OCI-LY1 (cell line): Measurements from ENCODE around the gene SUCNR1.
"Not testable (repeated sequence)": the region's sequence is repeated elsewhere in the genome, so short reads cannot be mapped to it uniquely, and the experiment has no call there.

Experiments used
- H2AFZ ChIP-seq: fragments of 200-600 bp; sonication (generic), shearing (Covaris generic); 2 replicates; pipeline ENCODE4 v1.6.0; 2014; ENCODE audit warnings: antibody characterized with exemption, mild to moderate bottlenecking, low read length
- H3F3A ChIP-seq: fragments of 200-600 bp; sonication (generic), shearing (Covaris generic); 2 replicates; pipeline ENCODE4 v1.6.0; 2014; ENCODE audit warnings: mild to moderate bottlenecking, antibody characterized with exemption, low read length, moderate library complexity; ENCODE audit not compliant: insufficient read depth
- H3K27ac ChIP-seq: fragments of 200-600 bp; sonication (generic); 2 replicates; pipeline ENCODE4 v1.5.1; 2014; ENCODE audit warnings: low read length, mixed run types, mild to moderate bottlenecking, low read depth; ENCODE audit not compliant: poor library complexity, severe bottlenecking
- H3K27me3 ChIP-seq: fragments of 200-600 bp; sonication (generic); 2 replicates; pipeline ENCODE4 v1.6.0; 2014; ENCODE audit warnings: antibody characterized with exemption, mild to moderate bottlenecking, low read length, moderate library complexity; ENCODE audit not compliant: insufficient read depth
- H3K36me3 ChIP-seq: fragments of 200-600 bp; sonication (generic); 2 replicates; pipeline ENCODE4 v1.6.1; 2014; ENCODE audit warnings: mild to moderate bottlenecking, antibody characterized with exemption, low read length, moderate library complexity, mixed read lengths; ENCODE audit not compliant: insufficient read depth
- H3K4me1 ChIP-seq: fragments of 200-600 bp; sonication (generic); 2 replicates; pipeline ENCODE4 v1.5.1; 2014; ENCODE audit warnings: mild to moderate bottlenecking, low read length, moderate library complexity; ENCODE audit not compliant: insufficient read depth, severe bottlenecking
- H3K4me2 ChIP-seq: fragments of 200-600 bp; sonication (generic), shearing (Covaris generic); 2 replicates; pipeline ENCODE4 v1.6.1; 2014; ENCODE audit warnings: low read length
- H3K4me3 ChIP-seq: fragments of 200-600 bp; sonication (generic); 2 replicates; pipeline ENCODE4 v1.5.1; 2014; ENCODE audit warnings: low read length, low read depth, mild to moderate bottlenecking, mixed read lengths; ENCODE audit not compliant: poor library complexity, severe bottlenecking
- H3K79me2 ChIP-seq: fragments of 200-600 bp; shearing (Covaris generic); 2 replicates; pipeline ENCODE4 v1.6.1; 2016; ENCODE audit warnings: mixed run types, low read length, mixed read lengths; ENCODE audit not compliant: insufficient read depth
- H3K9ac ChIP-seq: fragments of 200-600 bp; sonication (generic), shearing (Covaris generic); 2 replicates; pipeline ENCODE4 v1.6.1; 2014; ENCODE audit warnings: mild to moderate bottlenecking, low read length, mixed read lengths
- H3K9me2 ChIP-seq: fragments of 200-600 bp; sonication (generic), shearing (Covaris generic); 2 replicates; pipeline ENCODE4 v1.6.1; 2014; ENCODE audit warnings: low read depth, mild to moderate bottlenecking, low read length, mixed read lengths
- H3K9me3 ChIP-seq: fragments of 200-600 bp; shearing (Covaris generic); 2 replicates; pipeline ENCODE4 v1.6.1; 2014; ENCODE audit warnings: low read length, mixed read lengths
- H4K20me1 ChIP-seq: fragments of 200-600 bp; sonication (generic), shearing (Covaris generic); 2 replicates; pipeline ENCODE4 v1.6.0; 2016; ENCODE audit warnings: mild to moderate bottlenecking, low read length; ENCODE audit not compliant: insufficient read depth
- EZH2 ChIP-seq: fragments of 200-600 bp; sonication (generic), shearing (Covaris generic); IDR thresholded peaks from 2 replicates; pipeline ENCODE4 v1.8.0; 2017; ENCODE audit warnings: borderline replicate concordance, mixed run types, mild to moderate bottlenecking, antibody characterized with exemption, low read length, moderate library complexity, mixed read lengths
- TF ChIP-seq, protein P1 (sequence below): fragments of 200-600 bp; sonication (generic), shearing (Covaris generic); IDR thresholded peaks from 2 replicates; pipeline ENCODE4 v1.5.1; 2017; ENCODE audit warnings: mild to moderate bottlenecking, antibody characterized with exemption, low read length, moderate library complexity, mixed read lengths

SUCNR1 gene

DNA sequence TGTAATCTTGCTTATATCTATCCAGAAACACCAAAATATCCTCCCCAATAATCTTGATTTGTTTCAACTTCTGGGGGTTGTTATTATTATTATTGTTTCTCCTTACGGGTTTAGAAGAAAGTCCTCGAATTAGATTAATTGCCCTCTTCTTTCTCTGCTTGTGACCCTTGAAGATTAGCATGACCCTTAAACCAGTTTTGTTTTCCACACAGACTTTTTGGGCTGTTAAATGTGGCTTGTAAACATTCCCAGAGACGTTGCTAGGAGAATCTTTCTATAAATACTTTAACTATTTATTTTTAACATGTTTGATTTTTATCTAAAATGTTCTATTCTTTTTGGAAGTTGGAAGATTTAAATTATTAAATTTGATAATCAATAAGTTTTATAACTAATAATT lies 4.3 kb upstream of the SUCNR1 start:
- no peak for TF ChIP-seq EZH2
- TF ChIP-seq, protein P1, sequence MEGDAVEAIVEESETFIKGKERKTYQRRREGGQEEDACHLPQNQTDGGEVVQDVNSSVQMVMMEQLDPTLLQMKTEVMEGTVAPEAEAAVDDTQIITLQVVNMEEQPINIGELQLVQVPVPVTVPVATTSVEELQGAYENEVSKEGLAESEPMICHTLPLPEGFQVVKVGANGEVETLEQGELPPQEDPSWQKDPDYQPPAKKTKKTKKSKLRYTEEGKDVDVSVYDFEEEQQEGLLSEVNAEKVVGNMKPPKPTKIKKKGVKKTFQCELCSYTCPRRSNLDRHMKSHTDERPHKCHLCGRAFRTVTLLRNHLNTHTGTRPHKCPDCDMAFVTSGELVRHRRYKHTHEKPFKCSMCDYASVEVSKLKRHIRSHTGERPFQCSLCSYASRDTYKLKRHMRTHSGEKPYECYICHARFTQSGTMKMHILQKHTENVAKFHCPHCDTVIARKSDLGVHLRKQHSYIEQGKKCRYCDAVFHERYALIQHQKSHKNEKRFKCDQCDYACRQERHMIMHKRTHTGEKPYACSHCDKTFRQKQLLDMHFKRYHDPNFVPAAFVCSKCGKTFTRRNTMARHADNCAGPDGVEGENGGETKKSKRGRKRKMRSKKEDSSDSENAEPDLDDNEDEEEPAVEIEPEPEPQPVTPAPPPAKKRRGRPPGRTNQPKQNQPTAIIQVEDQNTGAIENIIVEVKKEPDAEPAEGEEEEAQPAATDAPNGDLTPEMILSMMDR: no peak
- no peak overlapping the region for H2AFZ ChIP-seq

DNA sequence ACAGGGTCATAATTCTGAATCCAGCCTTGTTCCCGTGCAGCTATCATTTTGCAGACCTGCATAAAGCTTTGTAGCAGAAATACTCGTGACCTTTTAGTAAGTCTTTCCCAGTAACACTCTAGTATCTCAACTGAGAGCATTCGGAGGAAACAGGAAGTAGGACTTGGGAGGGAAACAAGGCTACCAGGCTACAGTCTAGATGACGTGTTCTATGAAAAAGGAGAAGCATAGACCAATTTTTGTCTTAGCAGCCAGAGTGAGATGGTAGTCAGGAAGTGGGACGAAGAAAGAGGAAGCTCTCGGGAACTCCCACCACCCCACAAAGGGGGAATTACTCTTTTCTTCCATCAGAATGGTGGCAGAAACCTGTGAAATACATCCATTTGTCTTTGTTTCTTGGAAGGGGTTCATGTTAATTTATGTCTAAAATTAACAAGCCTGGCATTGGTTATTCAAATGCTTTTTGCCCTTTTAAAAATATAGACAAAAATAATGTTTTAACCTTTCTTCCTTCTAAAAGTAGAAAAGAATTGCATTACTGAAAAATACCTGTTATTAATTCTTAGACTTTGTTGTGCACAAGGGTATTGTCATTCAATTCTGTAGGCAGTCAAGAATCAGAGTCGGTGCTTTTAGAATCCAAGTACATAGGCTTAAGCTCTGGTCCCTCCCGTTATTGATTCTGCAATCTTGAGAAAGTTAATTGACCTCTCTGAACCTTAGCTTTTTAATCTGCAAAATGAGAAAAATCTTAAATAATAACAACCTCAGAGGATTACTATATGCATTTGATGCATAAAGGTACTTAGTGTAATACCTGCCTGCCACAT lies 1.6 kb upstream of the SUCNR1 start:
- H3K4me1 ChIP-seq: no peaks in the 10 kb centered on the region
- no peaks in the 10 kb centered on the region for H3K36me3 ChIP-seq
- H3K4me3 ChIP-seq: no peak overlapping the region
- H3K4me2 ChIP-seq: no peak overlapping the region
- TF ChIP-seq, protein P1: no peak
- no peak for TF ChIP-seq EZH2
- no peak overlapping the region for H2AFZ ChIP-seq
- H3F3A ChIP-seq: no peaks in the 10 kb centered on the region
- H3K27me3 ChIP-seq: no peaks in the 10 kb centered on the region
- H3K9ac ChIP-seq: no peak overlapping the region
- no peaks in the 10 kb centered on the region for H4K20me1 ChIP-seq
- no peak overlapping the region for H3K27ac ChIP-seq
- H3K9me2 ChIP-seq: no peaks in the 10 kb centered on the region
- H3K9me3 ChIP-seq: no peaks in the 10 kb centered on the region
- H3K79me2 ChIP-seq: no peaks in the 10 kb centered on the region

More for the DNA sequence above, 4.3 kb upstream of the SUCNR1 start:
- Histone ChIP-seq H3K27ac (no peak overlapping the region), H3K9me3 (no peaks in the 10 kb centered on the region), H3K9me2 (no peaks in the 10 kb centered on the region), H3K4me1 (no peaks in the 10 kb centered on the region), H4K20me1 (no peaks in the 10 kb centered on the region), H3K27me3 (no peaks in the 10 kb centered on the region), H3K4me3 (no peak overlapping the region), H3K79me2 (no peaks in the 10 kb centered on the region), H3K36me3 (no peaks in the 10 kb centered on the region), H3K4me2 (no peak overlapping the region), H3F3A (no peaks in the 10 kb centered on the region), H3K9ac (no peak overlapping the region)

DNA sequence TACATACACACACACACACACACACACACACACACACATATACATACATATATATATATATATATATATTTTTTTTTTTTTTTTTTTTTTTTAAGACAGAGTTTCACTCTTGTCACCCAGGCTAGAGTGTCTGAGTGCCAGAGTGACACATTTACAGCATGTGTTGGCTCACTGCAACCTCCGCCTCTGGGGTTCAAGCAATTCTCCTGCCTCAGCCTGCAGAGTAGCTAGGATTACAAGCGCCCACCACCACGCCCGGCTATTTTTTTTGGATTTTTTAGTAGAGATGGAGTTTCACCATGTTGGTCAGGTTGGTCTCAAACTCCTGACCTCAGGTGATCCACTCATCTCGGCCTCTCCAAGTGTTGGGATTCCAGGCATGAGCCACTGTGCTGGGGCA lies 636 bp downstream of the SUCNR1 start:
- H3K4me1 ChIP-seq, H3F3A ChIP-seq, H4K20me1 ChIP-seq, H3K4me3 ChIP-seq, H3K9me2 ChIP-seq, H3K27me3 ChIP-seq, H2AFZ ChIP-seq, H3K27ac ChIP-seq, H3K79me2 ChIP-seq, H3K36me3 ChIP-seq, H3K9me3 ChIP-seq, H3K4me2 ChIP-seq, H3K9ac ChIP-seq: not testable (repeated sequence)

DNA sequence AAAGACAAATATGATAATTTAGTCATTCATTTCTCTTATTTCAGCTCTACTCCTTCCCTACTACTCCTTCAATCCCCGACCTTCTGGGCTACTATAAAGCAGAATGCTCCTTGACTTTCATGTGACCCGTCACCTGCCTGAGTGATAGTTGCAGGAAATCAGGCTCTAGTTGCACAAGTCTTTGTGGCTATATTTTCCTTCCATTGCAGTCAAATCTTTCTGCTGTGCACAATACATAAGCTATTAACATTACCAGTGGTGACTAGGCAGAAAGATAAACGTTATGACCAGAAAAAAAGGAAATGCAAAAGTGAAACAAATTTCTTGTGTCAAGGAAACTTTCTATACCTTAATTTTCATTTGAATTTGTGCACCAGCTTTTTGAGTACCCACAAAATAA lies 2.3 kb downstream of the SUCNR1 start:
- Histone ChIP-seq H3K36me3 (no peaks in the 10 kb centered on the region), H3K79me2 (no peaks in the 10 kb centered on the region), H3K4me3 (no peak overlapping the region), H4K20me1 (no peaks in the 10 kb centered on the region), H3K27ac (no peak overlapping the region), H3K9me3 (no peaks in the 10 kb centered on the region), H3F3A (no peaks in the 10 kb centered on the region), H2AFZ (peak overlapping the region; percentile 30; the same call in 1 of the 2 replicates), H3K27me3 (no peaks in the 10 kb centered on the region), H3K9ac (no peak overlapping the region), H3K4me1 (no peaks in the 10 kb centered on the region), H3K4me2 (no peak overlapping the region), H3K9me2 (no peaks in the 10 kb centered on the region)
- TF ChIP-seq, protein P1: no peak
- no peak for TF ChIP-seq EZH2
